ENCODE data around the gene ST3GAL3.
"Not testable (repeated sequence)": the region's sequence is repeated elsewhere in the genome, so short reads cannot be mapped to it uniquely, and the experiment has no call there.

- TF ChIP-seq CTCF (IDR thresholded peaks at IDR 0.05); POLR2AphosphoS5 (IDR thresholded peaks at IDR 0.05; ENCODE audit: low read depth, low read length); EZH2phosphoT487 (IDR thresholded peaks at IDR 0.05; ENCODE audit: borderline replicate concordance, low read depth); EP300 (IDR thresholded peaks at IDR 0.05; ENCODE audit: borderline replicate concordance in 1 of 2, low read depth in 1 of 2, low read length in 1 of 2); ELF1 (IDR thresholded peaks at IDR 0.05); REST (IDR thresholded peaks at IDR 0.05; ENCODE audit: low read depth, low read length); PBX3 (IDR thresholded peaks at IDR 0.05); MAX (IDR thresholded peaks at IDR 0.05; ENCODE audit: low read depth); ZBTB33 (IDR thresholded peaks at IDR 0.05; ENCODE audit: borderline replicate concordance, low read depth); MXI1 (IDR thresholded peaks at IDR 0.05; ENCODE audit: low read depth, low read length); FOXM1 (IDR thresholded peaks at IDR 0.05; ENCODE audit: low read depth); NFIC (IDR thresholded peaks at IDR 0.05; ENCODE audit: borderline replicate concordance); TAF1 (IDR thresholded peaks at IDR 0.05; ENCODE audit: borderline replicate concordance, low read depth, low read length): not testable (repeated sequence)
Observed at GRCh38 chr1:43777916-43778315, 70.6 kb downstream of the ST3GAL3 start.

All from SK-N-SH (cell line).